HG02798 (cell line): Measurements from ENCODE around the gene VSIR.

Experiments
- ATAC-seq: cut with Tn5 transposase; IDR thresholded peaks from one replicate; pipeline ENCODE4 v1.9.1; 2021; ENCODE audit warnings: mild to moderate bottlenecking; ENCODE audit not compliant: unreplicated experiment, poor library complexity

VSIR gene

GRCh38 chr10:71718165-71718698 is 55.1 kb downstream of the VSIR start:
- no peak for ATAC-seq

- ATAC-seq: no peak
Measured at GRCh38 chr10:71717551-71717951, 55.8 kb downstream of the VSIR start.

DNA sequence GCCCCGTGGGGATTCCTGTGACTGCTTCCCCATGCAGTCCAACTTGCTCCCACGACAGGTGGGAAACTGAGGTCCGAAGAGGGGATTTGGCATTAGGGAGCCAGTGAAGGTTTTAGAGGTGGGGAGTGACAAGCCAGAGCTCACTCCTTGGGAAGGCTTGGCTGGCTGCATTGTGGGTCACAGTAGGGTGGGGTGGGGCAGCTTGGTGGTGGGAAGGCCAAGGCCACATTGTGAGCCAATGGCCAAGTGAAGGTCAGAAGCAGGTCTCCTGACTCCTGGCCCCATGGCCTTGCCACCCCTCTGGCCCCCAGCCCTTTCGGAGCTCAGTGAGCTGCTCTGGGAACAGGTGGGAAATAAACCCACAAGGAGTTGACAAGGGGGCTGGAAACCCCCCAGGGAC is 56.3 kb downstream of the VSIR start:
- ATAC-seq: no peak

DNA sequence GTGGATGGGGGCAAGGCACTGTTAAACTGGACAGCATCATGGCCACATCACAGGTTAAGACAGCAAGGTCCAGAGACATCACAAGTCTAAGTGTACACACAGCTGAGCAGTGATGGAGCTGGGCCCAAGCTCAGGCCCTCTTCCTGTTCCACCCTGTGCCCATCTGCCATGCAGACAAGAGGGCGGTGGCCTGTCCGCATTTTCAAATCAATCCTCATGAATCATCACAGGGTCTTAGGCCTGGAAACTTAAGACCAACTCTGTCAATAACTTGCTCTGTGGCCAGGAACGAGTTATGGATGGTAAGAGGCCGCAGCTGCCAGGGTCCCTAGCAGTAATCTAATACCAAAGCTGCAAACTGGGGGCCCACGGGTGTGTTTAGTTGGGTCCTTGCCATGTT is 56.9 kb downstream of the VSIR start:
- ATAC-seq: no peak

GRCh38 chr10:71715860-71716259 is 57.5 kb downstream of the VSIR start:
- ATAC-seq: no peak

DNA sequence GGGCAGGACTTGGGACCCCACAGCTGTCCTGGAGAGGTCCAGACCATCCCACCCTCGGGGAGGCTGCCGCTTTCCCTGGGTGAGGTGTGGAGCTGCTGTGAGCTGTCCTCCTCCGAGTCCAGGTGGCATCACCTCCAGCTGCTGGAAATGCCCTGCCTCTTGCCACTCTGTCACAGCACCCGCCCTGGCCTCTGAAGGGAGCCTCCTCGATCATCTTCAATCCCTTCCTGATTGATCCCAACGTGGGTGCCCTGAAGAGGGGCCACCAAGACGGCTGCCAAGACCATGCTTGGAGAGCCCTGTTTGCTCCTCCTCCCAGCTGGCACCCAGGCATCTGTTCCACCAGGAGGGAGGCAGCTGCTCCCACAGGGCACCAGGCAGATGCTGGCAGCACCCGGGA is 58.3 kb downstream of the VSIR start:
- no peak for ATAC-seq

DNA sequence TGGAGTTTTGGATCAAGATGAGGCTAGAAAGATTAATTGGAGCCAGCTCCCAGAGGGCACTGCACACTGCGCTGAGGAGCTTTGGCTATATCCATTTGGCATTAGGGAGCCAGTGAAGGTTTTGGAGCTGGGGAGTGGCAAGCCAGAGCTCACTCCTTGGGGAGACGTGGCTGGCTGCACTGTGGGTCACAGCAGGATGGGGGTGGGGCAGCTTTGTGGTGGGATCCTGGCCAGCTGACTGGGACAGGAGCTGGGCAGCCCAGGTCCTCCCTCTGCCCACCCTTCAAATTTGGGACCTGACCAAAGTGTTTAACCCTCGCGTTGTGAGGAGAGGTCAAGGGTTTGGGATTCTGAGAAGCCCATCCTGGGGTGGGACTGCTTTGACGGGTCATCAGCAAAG is 58.7 kb downstream of the VSIR start:
- no peak for ATAC-seq

DNA sequence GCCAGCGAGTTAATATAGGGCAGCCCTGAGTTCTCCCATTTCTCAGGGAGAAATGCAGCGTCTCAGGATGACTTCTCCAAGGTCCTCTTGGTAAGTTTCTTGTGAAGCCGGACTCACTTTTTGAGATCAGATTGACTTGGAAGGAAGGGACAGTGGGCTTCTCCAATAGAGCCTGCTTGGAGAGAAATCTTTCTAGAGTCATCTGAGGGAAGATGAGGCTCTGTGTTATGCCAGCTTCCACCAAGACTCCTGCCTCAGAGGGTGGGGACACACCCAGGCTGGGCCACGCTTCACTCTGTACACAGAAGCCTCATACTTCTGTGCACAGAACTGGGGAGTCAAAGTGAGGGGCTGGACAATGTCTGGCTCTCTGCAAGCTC is 59.3 kb downstream of the VSIR start:
- no peak for ATAC-seq

GRCh38 chr10:71713135-71714030 is 59.9 kb downstream of the VSIR start:
- no peak for ATAC-seq

- no peak for ATAC-seq
Measured at GRCh38 chr10:71712572-71713134, 60.7 kb downstream of the VSIR start.

DNA sequence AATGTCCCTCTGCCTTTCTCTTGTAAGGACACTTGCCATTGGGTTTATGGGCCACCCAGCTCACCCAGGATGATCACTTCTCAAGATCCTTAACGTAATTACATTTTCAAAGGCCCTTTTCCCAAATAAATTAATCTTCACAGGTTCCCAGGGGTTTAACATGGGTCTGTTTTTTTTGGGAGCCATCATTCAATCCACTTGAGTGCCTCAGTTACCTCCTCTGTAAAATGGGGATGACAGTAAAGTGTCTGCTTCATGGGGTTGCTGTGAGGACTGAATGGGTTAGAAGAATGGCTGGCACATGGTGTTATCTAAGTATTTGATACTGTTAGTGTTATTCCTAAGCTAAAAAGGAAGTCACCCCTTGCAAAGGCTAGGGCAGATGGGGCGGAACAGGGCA is 61.1 kb downstream of the VSIR start:
- no peak for ATAC-seq

DNA sequence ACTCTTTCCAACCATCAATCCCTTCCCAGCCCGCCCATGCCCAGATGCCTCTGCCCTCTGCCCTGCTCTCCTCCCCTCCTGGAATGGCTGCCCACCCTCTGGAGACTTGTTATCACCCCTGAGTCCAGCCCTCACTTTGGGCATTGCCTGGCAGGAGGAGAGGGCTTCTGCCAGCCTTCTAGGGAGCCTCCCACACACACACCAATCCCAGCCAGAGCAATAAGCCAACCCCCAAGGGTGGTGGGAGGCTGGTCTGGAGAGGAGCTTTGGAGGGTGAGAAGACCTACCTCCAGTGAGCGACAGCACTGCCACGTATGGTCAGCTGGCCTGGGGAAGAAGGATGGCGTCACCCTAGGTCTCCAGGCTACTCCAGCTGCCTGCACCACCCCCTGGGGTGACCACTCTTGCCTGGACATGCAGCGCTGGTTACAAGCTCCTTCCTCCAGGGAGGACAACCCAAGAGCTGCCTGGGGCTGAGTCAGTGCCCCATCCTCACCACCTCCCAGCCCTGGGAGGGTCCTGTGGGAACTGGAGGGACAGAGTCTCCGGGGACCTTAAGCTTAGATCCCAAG is 62.2 kb downstream of the VSIR start:
- ATAC-seq: no peak

DNA sequence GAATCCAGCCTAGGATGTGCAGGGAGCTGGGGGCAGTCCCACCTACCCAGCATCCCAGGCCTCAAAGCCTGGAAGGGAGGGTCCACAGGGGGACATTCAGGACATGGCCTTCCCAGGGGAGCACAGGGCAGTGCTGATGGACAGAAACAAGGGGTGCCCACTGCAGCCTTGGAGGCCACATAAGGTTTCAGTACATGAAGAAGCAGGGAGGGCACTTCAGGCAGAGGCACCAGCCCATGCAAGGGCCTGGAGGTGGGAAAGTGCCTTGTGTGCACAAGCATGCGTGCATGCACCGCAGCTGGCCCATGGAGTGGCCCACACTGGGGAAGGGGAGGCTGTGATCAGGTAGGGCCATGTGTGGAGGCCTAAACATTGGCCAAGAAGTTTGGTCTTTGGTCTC is 62.8 kb downstream of the VSIR start:
- no peak for ATAC-seq

DNA sequence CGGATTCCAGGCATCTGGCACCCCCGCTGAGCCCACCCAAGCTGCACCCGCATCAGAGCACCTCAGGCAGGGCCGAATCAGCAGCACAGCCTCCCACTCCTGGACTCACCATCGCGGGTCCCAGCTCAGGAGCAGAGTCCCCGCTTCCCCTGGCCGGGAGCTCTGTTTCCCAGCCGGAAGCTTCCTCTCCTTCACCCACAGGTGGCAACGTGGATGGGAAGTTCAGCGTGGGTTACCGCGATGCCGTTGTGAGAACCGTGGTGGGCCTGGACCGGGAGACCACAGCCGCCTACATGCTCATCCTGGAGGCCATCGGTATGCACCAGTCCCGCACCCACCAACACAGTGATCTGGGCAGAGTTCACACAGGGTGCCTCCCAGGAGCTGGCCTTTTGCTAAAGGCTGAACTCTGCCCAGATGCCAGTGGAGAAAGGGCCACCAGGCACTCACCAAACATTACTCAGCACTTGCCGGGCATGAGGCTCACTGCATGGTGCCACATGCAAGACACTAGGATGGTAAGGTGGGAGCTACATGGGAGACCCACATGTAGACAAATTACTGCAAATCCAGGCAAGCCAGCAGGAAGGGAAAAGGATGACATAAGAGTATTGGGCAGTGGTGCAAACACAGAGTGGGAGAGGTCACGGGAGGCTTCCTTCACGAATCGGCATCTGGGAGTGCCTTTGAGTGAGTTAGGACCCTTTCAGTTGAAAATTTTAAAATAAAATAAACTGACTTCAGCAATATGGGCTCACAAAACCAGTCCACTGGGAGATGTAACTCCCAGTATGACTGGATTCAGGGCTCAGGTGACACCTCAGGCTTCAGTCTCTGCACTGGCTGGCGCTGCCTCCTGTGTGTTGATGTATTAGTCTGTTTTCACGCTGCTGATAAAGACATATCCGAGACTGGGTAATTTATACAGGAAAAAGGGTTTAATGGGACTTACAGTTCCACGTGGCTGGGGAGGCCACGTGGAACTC is 64.1 kb downstream of the VSIR start:
- no peak for ATAC-seq

- ATAC-seq: no peak
Measured at GRCh38 chr10:71708301-71708703, 65.0 kb downstream of the VSIR start.

- no peak for ATAC-seq
Measured at GRCh38 chr10:71707240-71707789, 66.0 kb downstream of the VSIR start.

DNA sequence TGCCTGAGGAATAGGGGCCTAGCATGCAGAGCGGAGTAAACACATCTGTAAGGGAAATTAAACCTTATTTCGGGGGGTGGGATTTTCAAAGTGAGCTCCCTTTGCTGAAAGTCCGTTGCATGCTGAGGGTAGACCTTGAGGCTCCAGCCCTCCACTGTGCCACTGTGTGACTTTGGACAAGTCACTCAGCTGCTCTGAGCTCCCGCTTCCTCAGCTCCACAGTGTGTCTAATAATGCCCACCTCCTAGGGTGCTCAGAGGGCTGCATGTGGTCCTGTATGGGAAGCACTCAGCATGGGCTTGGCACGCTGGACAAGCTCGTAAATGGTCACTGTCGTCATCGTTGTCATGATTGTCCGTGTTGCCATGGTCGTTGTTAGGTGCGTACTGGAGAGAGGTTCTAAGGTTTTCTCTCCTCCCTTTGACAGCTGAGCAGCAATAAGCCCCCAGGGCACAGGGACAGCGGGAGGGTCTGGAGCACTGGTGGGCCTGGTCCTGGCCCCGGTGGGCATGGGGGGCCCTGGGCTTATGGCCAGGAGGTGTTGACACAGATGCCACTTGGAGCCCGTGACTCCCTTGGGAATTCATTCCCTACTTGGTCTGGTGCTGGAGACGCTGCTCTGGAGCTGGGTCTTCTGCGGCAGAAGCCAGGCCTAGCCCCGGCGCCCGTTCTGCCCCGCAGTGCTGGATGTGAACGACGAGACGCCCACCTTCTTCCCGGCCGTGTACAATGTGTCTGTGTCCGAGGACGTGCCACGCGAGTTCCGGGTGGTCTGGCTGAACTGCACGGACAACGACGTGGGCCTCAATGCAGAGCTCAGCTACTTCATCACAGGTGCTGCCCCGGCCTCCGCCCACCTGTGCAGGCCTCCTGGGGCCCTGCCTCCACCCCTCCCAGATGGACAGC is 66.9 kb downstream of the VSIR start:
- no peak for ATAC-seq

- no peak for ATAC-seq
Measured at GRCh38 chr10:71705582-71705981, 67.7 kb downstream of the VSIR start.

GRCh38 chr10:71704816-71705215 is 68.5 kb downstream of the VSIR start:
- no peak for ATAC-seq
